Astrocyte (in vitro differentiated cells and primary cell): Measurements from ENCODE around the gene M6PR. TPM values are rescaled to one million over a fixed set of nuclear protein-coding genes. Genes with fewer than 3 reads are reported as not detected.
A peak's percentile ranks its signal among the peaks of the same experiment; 100 is the strongest.

ENCODE experiments used
- DNase-seq: peaks from one replicate; pipeline ENCODE4 v3.0.0-alpha.2; 2010; ENCODE audit warnings: low read depth
- FAIRE-seq: peaks from 2 replicates; lab custom pipeline; 2011; peaks lifted over from hg19 to GRCh38; lab: Jason Lieb, UNC
- H2AFZ ChIP-seq: 2 replicates; pipeline ENCODE4 v1.6.0; 2012; ENCODE audit warnings: low read depth, low read length, inconsistent platforms
- H3K27ac ChIP-seq: 2 replicates; pipeline ENCODE4 v1.5.1; 2011; ENCODE audit warnings: low read depth, low read length, inconsistent platforms
- H3K27me3 ChIP-seq: 2 replicates; pipeline ENCODE4 v1.6.0; 2011; ENCODE audit warnings: low read length, inconsistent platforms; ENCODE audit not compliant: insufficient read depth
- H3K36me3 ChIP-seq: 2 replicates; pipeline ENCODE4 v1.5.1; 2011; ENCODE audit warnings: low read length, inconsistent platforms; ENCODE audit not compliant: insufficient read depth
- H3K4me1 ChIP-seq: 2 replicates; pipeline ENCODE4 v1.5.1; 2011; ENCODE audit warnings: low read length, inconsistent platforms; ENCODE audit not compliant: insufficient read depth
- H3K4me2 ChIP-seq: 2 replicates; pipeline ENCODE4 v1.6.0; 2012; ENCODE audit warnings: low read length, inconsistent platforms
- H3K4me3 ChIP-seq: 2 replicates; pipeline ENCODE4 v1.5.1; 2011; ENCODE audit warnings: low read depth, mild to moderate bottlenecking, low read length, inconsistent platforms; ENCODE audit not compliant: insufficient read depth
- H3K79me2 ChIP-seq: 2 replicates; pipeline ENCODE4 v1.6.0; 2012; ENCODE audit warnings: mild to moderate bottlenecking, low read length, inconsistent platforms; ENCODE audit not compliant: insufficient read depth
- H3K9ac ChIP-seq: 2 replicates; pipeline ENCODE4 v1.6.0; 2012; ENCODE audit warnings: mild to moderate bottlenecking, low read length, inconsistent platforms
- H3K9me3 ChIP-seq: 2 replicates; pipeline ENCODE4 v1.5.1; 2012; ENCODE audit warnings: low read depth, mild to moderate bottlenecking, low read length, inconsistent platforms; ENCODE audit not compliant: insufficient read depth
- H4K20me1 ChIP-seq: 2 replicates; pipeline ENCODE4 v1.6.0; 2012; ENCODE audit warnings: low read length, inconsistent platforms; ENCODE audit not compliant: insufficient read depth
- H3K27ac Mint-ChIP-seq: one replicate; pipeline ENCODE4 v1.8.0; 2021; ENCODE audit warnings: mild to moderate bottlenecking, mixed read lengths; ENCODE audit not compliant: unreplicated experiment
- H3K27me3 Mint-ChIP-seq: one replicate; pipeline ENCODE4 v1.8.0; 2021; ENCODE audit warnings: low read depth, mixed read lengths; ENCODE audit not compliant: unreplicated experiment
- H3K36me3 Mint-ChIP-seq: one replicate; pipeline ENCODE4 v1.8.0; 2021; ENCODE audit warnings: low read depth, mixed read lengths; ENCODE audit not compliant: unreplicated experiment
- H3K4me1 Mint-ChIP-seq: one replicate; pipeline ENCODE4 v1.8.0; 2021; ENCODE audit warnings: low read depth, mixed read lengths; ENCODE audit not compliant: unreplicated experiment
- H3K4me3 Mint-ChIP-seq: one replicate; pipeline ENCODE4 v1.8.0; 2021; ENCODE audit warnings: mild to moderate bottlenecking, moderate library complexity, mixed read lengths; ENCODE audit not compliant: unreplicated experiment
- H3K9me3 Mint-ChIP-seq: one replicate; pipeline ENCODE4 v1.8.0; 2021; ENCODE audit warnings: mild to moderate bottlenecking, mixed read lengths; ENCODE audit not compliant: unreplicated experiment
- CTCF ChIP-seq: IDR thresholded peaks from 2 replicates; pipeline ENCODE4 v1.5.1; 2011; ENCODE audit warnings: low read depth, mild to moderate bottlenecking, inconsistent platforms, low read length, moderate library complexity; ENCODE audit not compliant: insufficient read depth
- EZH2 ChIP-seq: IDR thresholded peaks from 2 replicates; pipeline ENCODE4 v1.6.1; 2012; ENCODE audit warnings: mild to moderate bottlenecking, low read length, inconsistent platforms; ENCODE audit not compliant: insufficient read depth
- total RNA-seq: library from RNA; stranded (reverse); gene quantifications from 2 replicates; pipeline ENCODE4 v1.2.1, GENCODE V29; 2021

M6PR gene
- total RNA-seq, 1 donor from 2014 or later = 159 TPM

- TF ChIP-seq CTCF (no peak), EZH2 (no peak)
- Histone ChIP-seq H3K79me2 (no peaks in the 10 kb centered on the region), H3K36me3 (no peaks in the 10 kb centered on the region), H3K4me2 (no peak overlapping the region), H3K9me3 (no peaks in the 10 kb centered on the region), H3K27me3 (no peaks in the 10 kb centered on the region), H2AFZ (no peak overlapping the region), H4K20me1 (no peaks in the 10 kb centered on the region), H3K4me1 (no peaks in the 10 kb centered on the region), H3K4me3 (no peak overlapping the region), H3K27ac (no peak overlapping the region), H3K9ac (no peak overlapping the region)
- Mint-ChIP-seq H3K36me3 (no peaks in the 10 kb centered on the region), H3K27ac (peak overlapping the region; percentile 12), H3K4me1 (peaks cover 6% of the 10 kb centered on the region), H3K4me3 (no peak overlapping the region), H3K27me3 (no peaks in the 10 kb centered on the region), H3K9me3 (peaks cover 2% of the 10 kb centered on the region)
- no peak for DNase-seq
- FAIRE-seq = no peak
Measured at GRCh38 chr12:8894378-8894777, 55.1 kb downstream of the M6PR start.

GRCh38 chr12:8891976-8892375 is 57.5 kb downstream of the M6PR start:
- H3K27ac Mint-ChIP-seq = no peak overlapping the region
- H3K9me3 Mint-ChIP-seq = no peaks in the 10 kb centered on the region
- no peaks in the 10 kb centered on the region for H3K4me1 ChIP-seq
- DNase-seq (no peak), FAIRE-seq (no peak)
- no peaks in the 10 kb centered on the region for H3K79me2 ChIP-seq
- H3K27ac ChIP-seq = no peak overlapping the region
- H3K4me3 Mint-ChIP-seq = no peak overlapping the region
- no peaks in the 10 kb centered on the region for H3K36me3 ChIP-seq
- no peak overlapping the region for H2AFZ ChIP-seq
- no peak overlapping the region for H3K9ac ChIP-seq
- H3K9me3 ChIP-seq = no peaks in the 10 kb centered on the region
- TF ChIP-seq CTCF = no peak
- no peak for TF ChIP-seq EZH2
- no peak overlapping the region for H3K4me3 ChIP-seq
- no peaks in the 10 kb centered on the region for H3K36me3 Mint-ChIP-seq
- H3K4me1 Mint-ChIP-seq = peaks cover 8% of the 10 kb centered on the region
- H4K20me1 ChIP-seq = no peaks in the 10 kb centered on the region
- H3K27me3 ChIP-seq = no peaks in the 10 kb centered on the region
- H3K27me3 Mint-ChIP-seq = no peaks in the 10 kb centered on the region
- no peak overlapping the region for H3K4me2 ChIP-seq

Other genes with a start within 250 kb of the M6PR start
- gene A2ML1, start 127.0 kb downstream of the M6PR start, total RNA-seq = not detected in 2 replicates
- gene PHC1, start 35.1 kb downstream of the M6PR start, total RNA-seq = 34.7 and 35.4 TPM in 2 replicates
- 1.6 and 2.2 TPM in 2 replicates for gene KLRG1, start 39.9 kb upstream of the M6PR start, total RNA-seq
- gene A2M, start 166.3 kb upstream of the M6PR start, total RNA-seq = 4.2 and 10.7 TPM in 2 replicates